ENCODE data around the gene DNAJC30. TPM values are rescaled to one million over a fixed set of nuclear protein-coding genes. Genes with fewer than 3 reads are reported as not detected.

Gene DNAJC30
- total RNA-seq, result 1.0 and 1.6 TPM in 2 replicates

GRCh38 chr7:73683056-73683787 lies at the start of gene DNAJC30, which contains the start of gene BUD23:
DNAJC30 (minus strand) TSS chr7:73683453; CDS start chr7:73683423, 30 bp downstream.
BUD23 (plus strand) TSS chr7:73683597; CDS start chr7:73683626, 29 bp downstream.

GRCh38 chr7:73718905-73719805 lies 35.9 kb upstream of the DNAJC30 start, which contains the start of gene STX1A:
STX1A (minus strand) TSS chr7:73719669; CDS start chr7:73719631, 38 bp downstream.

GRCh38 chr7:73667344-73668102 lies 15.7 kb downstream of the DNAJC30 start, which contains the start of gene VPS37D:
VPS37D (plus strand) TSS chr7:73667831; CDS start chr7:73667959, 128 bp downstream.

Other genes with a start within 250 kb of the DNAJC30 start
- 0.68 and 1.1 TPM in 2 replicates for gene FZD9, start 249.7 kb downstream of the DNAJC30 start, total RNA-seq
- 72.1 and 93.0 TPM in 2 replicates for gene BAZ1B, start 161.2 kb downstream of the DNAJC30 start, total RNA-seq
- 20.6 and 26.0 TPM in 2 replicates for gene BCL7B, start 125.8 kb downstream of the DNAJC30 start, total RNA-seq
- gene TBL2, start 104.9 kb downstream of the DNAJC30 start, total RNA-seq, result 80.7 and 93.0 TPM in 2 replicates
- gene MLXIPL, start 58.9 kb downstream of the DNAJC30 start, total RNA-seq, result 0.14 and 0.34 TPM in 2 replicates
- 1.0 and 1.3 TPM in 2 replicates for gene VPS37D, start 15.6 kb downstream of the DNAJC30 start, total RNA-seq
- gene BUD23, start 144 bp upstream of the DNAJC30 start, total RNA-seq, result 43.3 and 81.0 TPM in 2 replicates
- 8.2 and 18.2 TPM in 2 replicates for gene STX1A, start 36.2 kb upstream of the DNAJC30 start, total RNA-seq
- 5.1 and 9.8 TPM in 2 replicates for gene ABHD11, start 55.3 kb upstream of the DNAJC30 start, total RNA-seq
- not detected in 2 replicates for gene CLDN3, start 86.8 kb upstream of the DNAJC30 start, total RNA-seq
- gene CLDN4, start 147.5 kb upstream of the DNAJC30 start, total RNA-seq, result 44.1 and 64.8 TPM in 2 replicates
- 3.1 and 4.4 TPM in 2 replicates for gene METTL27, start 159.1 kb upstream of the DNAJC30 start, total RNA-seq
- gene TMEM270, start 177.7 kb upstream of the DNAJC30 start, total RNA-seq, result not detected in 2 replicates